ENCODE measurements around the gene SIGLEC11.
"Not testable (repeated sequence)": the region's sequence is repeated elsewhere in the genome, so short reads cannot be mapped to it uniquely, and the experiment has no call there.

Gene SIGLEC11, protein sequence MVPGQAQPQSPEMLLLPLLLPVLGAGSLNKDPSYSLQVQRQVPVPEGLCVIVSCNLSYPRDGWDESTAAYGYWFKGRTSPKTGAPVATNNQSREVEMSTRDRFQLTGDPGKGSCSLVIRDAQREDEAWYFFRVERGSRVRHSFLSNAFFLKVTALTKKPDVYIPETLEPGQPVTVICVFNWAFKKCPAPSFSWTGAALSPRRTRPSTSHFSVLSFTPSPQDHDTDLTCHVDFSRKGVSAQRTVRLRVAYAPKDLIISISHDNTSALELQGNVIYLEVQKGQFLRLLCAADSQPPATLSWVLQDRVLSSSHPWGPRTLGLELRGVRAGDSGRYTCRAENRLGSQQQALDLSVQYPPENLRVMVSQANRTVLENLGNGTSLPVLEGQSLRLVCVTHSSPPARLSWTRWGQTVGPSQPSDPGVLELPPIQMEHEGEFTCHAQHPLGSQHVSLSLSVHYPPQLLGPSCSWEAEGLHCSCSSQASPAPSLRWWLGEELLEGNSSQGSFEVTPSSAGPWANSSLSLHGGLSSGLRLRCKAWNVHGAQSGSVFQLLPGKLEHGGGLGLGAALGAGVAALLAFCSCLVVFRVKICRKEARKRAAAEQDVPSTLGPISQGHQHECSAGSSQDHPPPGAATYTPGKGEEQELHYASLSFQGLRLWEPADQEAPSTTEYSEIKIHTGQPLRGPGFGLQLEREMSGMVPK

GRCh38 chr19:49960980-49961379 is at the start of gene SIGLEC11:
TSS of gene SIGLEC11 (minus strand) at chr19:49961172. CDS start at chr19:49961081, 91 bp downstream.
- not testable (repeated sequence) for DNase-seq

DNA sequence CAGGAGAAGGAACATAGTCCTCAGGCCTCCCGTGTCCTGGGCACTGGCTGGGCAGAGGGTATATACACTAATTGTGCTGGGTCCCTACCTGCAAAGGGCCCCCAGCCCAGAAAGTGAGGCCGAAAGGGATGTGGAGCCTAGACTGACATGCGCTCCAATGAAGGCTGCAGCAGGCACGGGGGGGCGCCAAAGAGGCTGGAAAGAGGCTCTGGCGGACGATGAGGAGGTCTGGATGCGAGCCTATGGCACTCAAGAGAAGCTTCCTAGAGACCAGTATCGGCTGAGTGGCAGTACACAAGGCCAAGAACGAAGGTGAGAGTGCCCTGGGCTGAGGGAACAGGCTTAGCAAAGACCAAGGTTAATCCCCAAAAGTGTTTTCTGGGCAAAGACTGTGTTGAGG is 47.6 kb upstream of the SIGLEC11 start:
- no peak for DNase-seq

DNA sequence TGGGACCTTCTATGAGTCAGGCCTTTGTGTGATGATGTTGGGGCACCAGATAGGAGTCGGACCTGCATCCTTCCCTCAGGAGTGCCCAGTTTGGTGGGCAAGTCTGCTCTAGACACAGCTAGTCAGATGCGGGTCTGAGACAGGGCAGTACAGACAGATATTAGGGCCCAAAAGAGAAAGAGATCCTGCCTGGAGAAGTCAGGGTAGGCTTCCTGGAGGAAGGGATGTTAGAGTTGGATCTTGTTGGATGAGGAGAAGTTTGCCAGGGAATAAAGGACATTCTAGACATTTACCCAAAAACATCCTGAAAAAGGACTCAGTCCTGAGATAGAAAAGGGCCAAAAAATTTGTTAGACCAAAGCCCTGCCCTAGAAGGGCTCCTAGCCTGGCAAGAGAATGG is 47.0 kb upstream of the SIGLEC11 start:
- no peak for DNase-seq

DNA sequence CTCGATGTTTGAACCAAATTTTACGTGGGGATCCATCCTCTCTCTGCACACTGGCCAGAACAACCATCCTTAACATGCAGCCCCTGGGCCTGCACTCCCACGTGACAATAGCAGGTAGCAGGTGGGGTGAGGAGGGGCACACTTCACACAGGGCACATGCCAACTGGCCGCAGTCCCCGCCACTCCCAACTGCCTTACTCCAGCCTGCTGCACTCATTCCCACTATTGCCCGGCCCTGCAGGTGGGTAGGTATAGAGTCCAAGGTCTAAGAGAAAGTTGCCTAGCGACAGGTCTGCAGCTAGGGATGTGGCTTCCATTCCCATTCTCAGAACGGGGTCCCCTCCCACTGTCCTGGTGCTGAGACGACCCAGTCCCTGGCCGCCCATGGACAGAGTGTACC is 46.2 kb upstream of the SIGLEC11 start:
- DNase-seq, result no peak

- no peak for DNase-seq
Observed at GRCh38 chr19:50005428-50005827, 44.5 kb upstream of the SIGLEC11 start.

- DNase-seq, result no peak
Observed at GRCh38 chr19:50003810-50004419, 42.9 kb upstream of the SIGLEC11 start.

GRCh38 chr19:50003254-50003788 is 42.3 kb upstream of the SIGLEC11 start:
- DNase-seq, result no peak

DNA sequence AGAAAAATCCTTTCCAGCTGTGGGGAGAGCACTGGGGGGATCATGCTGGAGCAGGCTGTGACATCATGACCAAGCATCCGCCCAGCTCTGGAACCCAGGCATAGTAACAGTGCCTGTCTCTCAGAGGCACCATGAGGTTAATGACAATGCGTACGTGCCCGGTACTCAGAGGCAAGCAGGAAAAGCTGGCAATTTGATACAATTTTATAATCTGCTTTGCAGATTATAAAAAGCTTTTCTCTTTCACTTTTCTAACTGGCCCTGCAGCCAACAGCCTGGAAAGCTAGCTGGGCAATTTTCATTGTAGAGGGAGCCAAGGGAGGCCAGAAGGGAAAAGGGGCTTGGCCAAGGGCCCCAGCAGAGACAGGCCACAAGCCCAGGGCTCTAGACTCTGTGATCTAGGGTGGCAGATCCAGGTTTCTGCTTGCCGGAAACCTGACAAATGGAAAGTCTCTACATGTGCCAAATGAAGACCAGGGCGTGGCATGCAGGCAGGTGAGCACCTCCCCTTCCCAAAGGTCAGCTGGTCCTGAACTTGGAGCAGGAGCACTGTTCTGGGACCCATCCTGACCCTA is 41.5 kb upstream of the SIGLEC11 start:
- no peak for DNase-seq

DNA sequence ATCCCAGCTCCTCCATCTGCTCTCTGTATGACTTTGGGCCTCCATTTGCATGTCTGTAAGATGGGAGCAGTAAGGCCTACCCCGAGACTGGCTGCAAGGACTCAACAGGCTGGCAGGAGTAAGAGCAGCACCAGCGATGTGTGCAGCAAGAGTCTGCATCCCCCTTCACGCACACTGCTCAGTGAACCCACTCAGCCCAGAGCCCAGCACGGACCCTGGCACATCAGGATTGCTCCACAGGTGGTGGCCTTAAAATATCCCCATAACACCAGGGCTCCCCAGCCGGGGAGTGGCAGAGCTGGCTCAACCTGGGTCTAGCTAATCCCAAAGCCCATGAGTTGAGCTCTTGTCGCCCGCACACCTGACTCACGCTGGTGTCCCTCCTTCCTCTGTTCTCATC is 40.8 kb upstream of the SIGLEC11 start:
- no peak for DNase-seq

DNA sequence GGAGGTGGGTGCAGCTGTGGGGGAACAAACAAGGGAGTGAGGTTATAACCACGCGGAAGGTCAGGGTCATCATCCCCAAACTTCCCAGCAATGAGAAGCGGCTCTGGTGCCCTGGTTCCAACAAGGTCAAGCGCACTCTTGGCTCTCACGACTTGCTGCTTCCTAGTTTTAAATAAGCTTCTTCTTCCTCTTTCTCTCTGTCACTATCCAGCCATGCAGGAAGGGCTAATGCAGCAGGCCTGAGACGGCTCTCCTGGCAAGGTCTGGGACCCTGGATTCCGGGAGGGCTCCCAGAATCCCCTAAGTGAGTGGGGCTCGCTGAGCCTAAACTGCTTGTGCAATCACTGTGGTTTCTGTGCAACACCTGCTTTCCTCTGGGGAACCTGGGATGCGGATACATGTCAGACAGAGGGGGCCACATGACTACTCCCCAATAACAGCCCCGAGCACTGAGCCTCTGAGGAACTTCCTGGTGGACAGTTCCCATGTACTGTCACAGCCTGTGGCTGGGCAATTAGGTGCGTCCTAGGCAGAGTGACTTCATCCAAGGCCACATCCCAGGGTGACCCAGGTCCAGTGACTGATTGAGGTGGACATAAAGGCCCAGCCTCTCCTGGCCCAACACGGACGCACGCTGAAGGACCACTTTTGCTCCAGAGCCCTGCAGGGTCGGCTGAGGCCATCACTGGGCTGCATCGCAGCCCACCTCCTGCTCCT is 40.0 kb upstream of the SIGLEC11 start:
- DNase-seq, result no peak

DNA sequence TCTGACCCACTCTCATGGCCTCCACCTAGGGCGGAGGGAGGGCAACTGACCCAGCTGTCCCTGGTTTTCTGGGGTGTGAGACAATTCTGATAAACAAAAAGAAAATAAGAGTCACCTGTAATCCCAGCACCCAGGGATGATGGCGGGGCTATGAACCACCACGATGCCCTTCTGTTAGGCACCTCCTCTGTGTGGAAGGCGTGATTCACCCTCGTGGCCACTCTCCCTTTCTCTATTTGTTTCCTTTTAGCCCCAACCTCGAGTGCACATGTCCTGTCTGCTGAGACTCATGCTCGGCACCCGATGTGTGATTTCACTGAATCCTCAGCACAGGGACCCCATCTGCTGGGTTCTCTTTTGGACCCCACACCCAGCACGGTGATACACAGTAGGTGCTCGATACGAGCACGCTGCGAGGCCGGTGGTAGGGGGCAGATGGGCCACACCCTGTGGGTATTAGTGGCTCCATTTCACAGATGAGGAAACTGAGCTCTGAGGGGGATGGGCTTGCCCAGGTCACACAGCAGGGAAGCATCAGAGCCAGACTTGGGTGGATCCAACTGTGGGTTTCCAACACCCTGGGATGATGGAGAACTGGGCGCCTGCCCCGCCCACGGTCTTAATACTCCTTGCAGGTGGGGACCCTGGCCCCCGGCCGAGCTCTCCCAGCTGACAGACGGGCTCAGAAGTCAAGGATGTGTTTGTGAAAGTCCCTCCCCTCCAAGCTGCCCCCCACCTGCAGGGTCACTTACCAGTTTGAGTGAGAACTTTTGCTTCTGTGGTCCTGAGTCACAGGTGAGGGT is 39.3 kb upstream of the SIGLEC11 start:
- no peak for DNase-seq

DNA sequence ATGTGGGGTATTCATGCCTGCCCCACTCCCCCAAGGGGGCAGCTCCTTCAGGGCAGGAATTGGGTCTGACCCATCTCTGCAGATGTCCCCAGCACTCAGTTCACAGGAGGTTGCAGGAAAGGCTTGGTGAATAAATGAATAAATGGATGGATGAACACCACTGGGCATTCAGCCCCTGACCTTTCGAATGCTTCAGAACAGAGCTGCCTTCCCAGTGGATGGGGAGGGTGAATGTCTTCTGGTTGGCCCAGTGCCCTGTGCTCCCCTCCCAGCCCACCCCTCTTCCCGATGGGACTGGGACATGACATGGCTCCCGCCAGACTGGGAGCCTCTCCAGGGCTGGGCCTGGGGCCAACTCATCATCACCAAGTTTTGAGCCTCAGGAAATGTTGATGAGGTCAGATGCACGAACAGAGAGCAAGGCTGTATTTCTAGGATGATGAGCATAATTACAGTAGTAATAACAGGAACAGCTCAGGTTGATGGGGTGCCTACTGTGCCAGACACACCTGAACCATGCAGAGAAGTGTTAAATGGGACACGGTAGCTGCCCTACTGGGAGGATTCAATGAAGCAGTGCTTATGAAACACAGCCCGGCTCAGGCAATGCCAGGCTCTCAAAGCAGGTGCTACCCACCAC is 38.5 kb upstream of the SIGLEC11 start:
- no peak for DNase-seq

DNA sequence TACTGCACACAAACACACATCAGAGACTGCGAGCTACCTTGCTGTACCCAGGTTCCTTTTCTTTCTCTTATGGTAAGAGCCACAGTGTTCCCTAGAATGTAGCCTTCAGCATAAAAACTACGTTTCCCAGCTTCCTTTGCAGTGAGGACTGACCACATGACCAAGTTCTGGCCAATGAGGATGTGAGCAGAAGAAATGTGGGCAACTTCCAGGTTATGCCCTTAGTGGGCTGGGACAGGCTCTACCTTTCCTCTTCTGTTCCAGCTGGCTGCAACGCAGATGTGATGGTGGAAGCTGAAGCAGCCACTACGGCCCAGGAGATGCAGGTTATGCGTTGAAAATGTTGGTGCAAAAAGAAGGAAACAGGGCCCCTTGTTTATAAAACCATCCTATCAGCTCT is 36.7 kb upstream of the SIGLEC11 start:
- DNase-seq, result no peak

GRCh38 chr19:49988433-49988832 is 27.5 kb upstream of the SIGLEC11 start:
- peak; percentile 55 for DNase-seq

DNA sequence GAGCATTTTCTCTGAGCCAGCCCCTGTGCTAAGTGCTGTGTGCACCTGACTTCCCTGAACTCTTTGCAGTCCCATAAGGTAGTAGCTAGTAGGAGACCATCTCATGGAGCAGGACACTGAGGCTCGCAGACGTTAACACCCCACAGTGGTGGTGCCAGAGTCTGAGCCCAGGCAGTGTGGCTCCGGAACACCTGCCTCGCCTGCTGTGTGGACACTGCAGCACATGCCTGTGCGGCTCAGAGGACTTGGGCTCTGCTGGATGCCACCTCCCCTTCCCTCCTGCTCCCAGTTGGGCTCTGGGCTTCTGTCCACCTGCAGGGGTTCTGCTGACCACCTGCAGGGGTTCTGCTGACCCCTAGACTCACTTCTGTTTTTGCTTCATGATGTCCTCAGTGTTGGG is 27.0 kb upstream of the SIGLEC11 start:
- no peak for DNase-seq

GRCh38 chr19:49987159-49987698 is 26.3 kb upstream of the SIGLEC11 start:
- peak; percentile 82 for DNase-seq

- no peak for DNase-seq
Observed at GRCh38 chr19:49986354-49986753, 25.4 kb upstream of the SIGLEC11 start.

- DNase-seq, result no peak
Observed at GRCh38 chr19:49985871-49986270, 24.9 kb upstream of the SIGLEC11 start.

DNA sequence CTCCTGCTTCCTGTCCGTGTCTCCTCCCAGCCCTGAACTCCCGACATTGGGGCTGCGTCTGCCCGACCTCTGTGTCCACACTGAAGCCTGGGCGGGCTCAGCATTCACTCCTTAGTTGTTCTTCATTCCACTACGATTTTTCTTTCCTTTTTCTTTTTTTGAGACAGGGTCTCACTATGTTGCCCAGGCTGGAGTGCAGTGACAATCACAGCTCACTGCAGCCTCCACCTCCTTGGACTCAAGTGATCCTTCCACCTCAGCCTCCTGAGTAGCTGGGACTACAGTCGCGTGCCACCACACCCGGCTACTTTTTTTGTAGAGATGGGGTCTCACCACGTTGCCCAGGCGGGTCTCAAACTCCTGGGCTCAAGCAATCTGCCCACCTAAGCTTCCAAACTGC is 23.5 kb upstream of the SIGLEC11 start:
- no peak for DNase-seq

- DNase-seq, result peak; percentile 82
Observed at GRCh38 chr19:49983645-49984229, 22.8 kb upstream of the SIGLEC11 start.

Measured in stimulated activated CD4-positive, alpha-beta T cell treated with anti-CD3 and anti-CD28 coated beads, Interleukin-1b, Interleukin-23, amount 100 ng/mL, for 48 hours (primary cell).